Measurements from ENCODE around the gene UNC5A.

- TF ChIP-seq, protein P1, sequence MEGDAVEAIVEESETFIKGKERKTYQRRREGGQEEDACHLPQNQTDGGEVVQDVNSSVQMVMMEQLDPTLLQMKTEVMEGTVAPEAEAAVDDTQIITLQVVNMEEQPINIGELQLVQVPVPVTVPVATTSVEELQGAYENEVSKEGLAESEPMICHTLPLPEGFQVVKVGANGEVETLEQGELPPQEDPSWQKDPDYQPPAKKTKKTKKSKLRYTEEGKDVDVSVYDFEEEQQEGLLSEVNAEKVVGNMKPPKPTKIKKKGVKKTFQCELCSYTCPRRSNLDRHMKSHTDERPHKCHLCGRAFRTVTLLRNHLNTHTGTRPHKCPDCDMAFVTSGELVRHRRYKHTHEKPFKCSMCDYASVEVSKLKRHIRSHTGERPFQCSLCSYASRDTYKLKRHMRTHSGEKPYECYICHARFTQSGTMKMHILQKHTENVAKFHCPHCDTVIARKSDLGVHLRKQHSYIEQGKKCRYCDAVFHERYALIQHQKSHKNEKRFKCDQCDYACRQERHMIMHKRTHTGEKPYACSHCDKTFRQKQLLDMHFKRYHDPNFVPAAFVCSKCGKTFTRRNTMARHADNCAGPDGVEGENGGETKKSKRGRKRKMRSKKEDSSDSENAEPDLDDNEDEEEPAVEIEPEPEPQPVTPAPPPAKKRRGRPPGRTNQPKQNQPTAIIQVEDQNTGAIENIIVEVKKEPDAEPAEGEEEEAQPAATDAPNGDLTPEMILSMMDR (IDR thresholded peaks at IDR 0.05): no peak
- no peak for TF ChIP-seq RAD21 (IDR thresholded peaks at IDR 0.05; ENCODE audit: low read length)
- TF ChIP-seq MEF2A (IDR thresholded peaks at IDR 0.05; ENCODE audit: borderline replicate concordance, low read depth): no peak
- TF ChIP-seq, protein P2, sequence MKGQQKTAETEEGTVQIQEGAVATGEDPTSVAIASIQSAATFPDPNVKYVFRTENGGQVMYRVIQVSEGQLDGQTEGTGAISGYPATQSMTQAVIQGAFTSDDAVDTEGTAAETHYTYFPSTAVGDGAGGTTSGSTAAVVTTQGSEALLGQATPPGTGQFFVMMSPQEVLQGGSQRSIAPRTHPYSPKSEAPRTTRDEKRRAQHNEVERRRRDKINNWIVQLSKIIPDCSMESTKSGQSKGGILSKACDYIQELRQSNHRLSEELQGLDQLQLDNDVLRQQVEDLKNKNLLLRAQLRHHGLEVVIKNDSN (IDR thresholded peaks at IDR 0.05; ENCODE audit: borderline replicate concordance, low read depth): no peak
- TF ChIP-seq, protein P3, sequence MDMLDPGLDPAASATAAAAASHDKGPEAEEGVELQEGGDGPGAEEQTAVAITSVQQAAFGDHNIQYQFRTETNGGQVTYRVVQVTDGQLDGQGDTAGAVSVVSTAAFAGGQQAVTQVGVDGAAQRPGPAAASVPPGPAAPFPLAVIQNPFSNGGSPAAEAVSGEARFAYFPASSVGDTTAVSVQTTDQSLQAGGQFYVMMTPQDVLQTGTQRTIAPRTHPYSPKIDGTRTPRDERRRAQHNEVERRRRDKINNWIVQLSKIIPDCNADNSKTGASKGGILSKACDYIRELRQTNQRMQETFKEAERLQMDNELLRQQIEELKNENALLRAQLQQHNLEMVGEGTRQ (IDR thresholded peaks at IDR 0.05; ENCODE audit: borderline replicate concordance, low read depth, low read length): no peak
- no peak for TF ChIP-seq TCF12 (IDR thresholded peaks at IDR 0.05)
- no peak for TF ChIP-seq SIN3A (IDR thresholded peaks at IDR 0.05; ENCODE audit: borderline replicate concordance, low read depth, low read length)
These were observed 91.9 kb downstream of the UNC5A start for GRCh38 chr5:176902102-176902814.
